Astrocyte (in vitro differentiated cells and primary cell): Measurements from ENCODE around the gene MAPKAP1. TPM values are rescaled to one million over a fixed set of nuclear protein-coding genes. Genes with fewer than 3 reads are reported as not detected.

Experiments used
- DNase-seq: peaks from one replicate; pipeline ENCODE4 v3.0.0-alpha.2; 2010; ENCODE audit warnings: low read depth
- FAIRE-seq: peaks from 2 replicates; lab custom pipeline; 2011; peaks lifted over from hg19 to GRCh38; lab: Jason Lieb, UNC
- H2AFZ ChIP-seq: 2 replicates; pipeline ENCODE4 v1.6.0; 2012; ENCODE audit warnings: low read depth, low read length, inconsistent platforms
- H3K27ac ChIP-seq: 2 replicates; pipeline ENCODE4 v1.5.1; 2011; ENCODE audit warnings: low read depth, low read length, inconsistent platforms
- H3K27me3 ChIP-seq: 2 replicates; pipeline ENCODE4 v1.6.0; 2011; ENCODE audit warnings: low read length, inconsistent platforms; ENCODE audit not compliant: insufficient read depth
- H3K36me3 ChIP-seq: 2 replicates; pipeline ENCODE4 v1.5.1; 2011; ENCODE audit warnings: low read length, inconsistent platforms; ENCODE audit not compliant: insufficient read depth
- H3K4me1 ChIP-seq: 2 replicates; pipeline ENCODE4 v1.5.1; 2011; ENCODE audit warnings: low read length, inconsistent platforms; ENCODE audit not compliant: insufficient read depth
- H3K4me2 ChIP-seq: 2 replicates; pipeline ENCODE4 v1.6.0; 2012; ENCODE audit warnings: low read length, inconsistent platforms
- H3K4me3 ChIP-seq: 2 replicates; pipeline ENCODE4 v1.5.1; 2011; ENCODE audit warnings: low read depth, mild to moderate bottlenecking, low read length, inconsistent platforms; ENCODE audit not compliant: insufficient read depth
- H3K79me2 ChIP-seq: 2 replicates; pipeline ENCODE4 v1.6.0; 2012; ENCODE audit warnings: mild to moderate bottlenecking, low read length, inconsistent platforms; ENCODE audit not compliant: insufficient read depth
- H3K9ac ChIP-seq: 2 replicates; pipeline ENCODE4 v1.6.0; 2012; ENCODE audit warnings: mild to moderate bottlenecking, low read length, inconsistent platforms
- H3K9me3 ChIP-seq: 2 replicates; pipeline ENCODE4 v1.5.1; 2012; ENCODE audit warnings: low read depth, mild to moderate bottlenecking, low read length, inconsistent platforms; ENCODE audit not compliant: insufficient read depth
- H4K20me1 ChIP-seq: 2 replicates; pipeline ENCODE4 v1.6.0; 2012; ENCODE audit warnings: low read length, inconsistent platforms; ENCODE audit not compliant: insufficient read depth
- H3K27ac Mint-ChIP-seq: one replicate; pipeline ENCODE4 v1.8.0; 2021; ENCODE audit warnings: mild to moderate bottlenecking, mixed read lengths; ENCODE audit not compliant: unreplicated experiment
- H3K27me3 Mint-ChIP-seq: one replicate; pipeline ENCODE4 v1.8.0; 2021; ENCODE audit warnings: low read depth, mixed read lengths; ENCODE audit not compliant: unreplicated experiment
- H3K36me3 Mint-ChIP-seq: one replicate; pipeline ENCODE4 v1.8.0; 2021; ENCODE audit warnings: low read depth, mixed read lengths; ENCODE audit not compliant: unreplicated experiment
- H3K4me1 Mint-ChIP-seq: one replicate; pipeline ENCODE4 v1.8.0; 2021; ENCODE audit warnings: low read depth, mixed read lengths; ENCODE audit not compliant: unreplicated experiment
- H3K4me3 Mint-ChIP-seq: one replicate; pipeline ENCODE4 v1.8.0; 2021; ENCODE audit warnings: mild to moderate bottlenecking, moderate library complexity, mixed read lengths; ENCODE audit not compliant: unreplicated experiment
- H3K9me3 Mint-ChIP-seq: one replicate; pipeline ENCODE4 v1.8.0; 2021; ENCODE audit warnings: mild to moderate bottlenecking, mixed read lengths; ENCODE audit not compliant: unreplicated experiment
- EZH2 ChIP-seq: IDR thresholded peaks from 2 replicates; pipeline ENCODE4 v1.6.1; 2012; ENCODE audit warnings: mild to moderate bottlenecking, low read length, inconsistent platforms; ENCODE audit not compliant: insufficient read depth
- total RNA-seq: library from RNA; stranded (reverse); gene quantifications from 2 replicates; pipeline ENCODE4 v1.2.1, GENCODE V29; 2021
- TF ChIP-seq, protein P1 (sequence below): IDR thresholded peaks from 2 replicates; pipeline ENCODE4 v1.5.1; 2011; ENCODE audit warnings: low read depth, mild to moderate bottlenecking, inconsistent platforms, low read length, moderate library complexity; ENCODE audit not compliant: insufficient read depth

MAPKAP1 gene
- total RNA-seq, 1 donor from 2014 or later: 109 TPM

DNA sequence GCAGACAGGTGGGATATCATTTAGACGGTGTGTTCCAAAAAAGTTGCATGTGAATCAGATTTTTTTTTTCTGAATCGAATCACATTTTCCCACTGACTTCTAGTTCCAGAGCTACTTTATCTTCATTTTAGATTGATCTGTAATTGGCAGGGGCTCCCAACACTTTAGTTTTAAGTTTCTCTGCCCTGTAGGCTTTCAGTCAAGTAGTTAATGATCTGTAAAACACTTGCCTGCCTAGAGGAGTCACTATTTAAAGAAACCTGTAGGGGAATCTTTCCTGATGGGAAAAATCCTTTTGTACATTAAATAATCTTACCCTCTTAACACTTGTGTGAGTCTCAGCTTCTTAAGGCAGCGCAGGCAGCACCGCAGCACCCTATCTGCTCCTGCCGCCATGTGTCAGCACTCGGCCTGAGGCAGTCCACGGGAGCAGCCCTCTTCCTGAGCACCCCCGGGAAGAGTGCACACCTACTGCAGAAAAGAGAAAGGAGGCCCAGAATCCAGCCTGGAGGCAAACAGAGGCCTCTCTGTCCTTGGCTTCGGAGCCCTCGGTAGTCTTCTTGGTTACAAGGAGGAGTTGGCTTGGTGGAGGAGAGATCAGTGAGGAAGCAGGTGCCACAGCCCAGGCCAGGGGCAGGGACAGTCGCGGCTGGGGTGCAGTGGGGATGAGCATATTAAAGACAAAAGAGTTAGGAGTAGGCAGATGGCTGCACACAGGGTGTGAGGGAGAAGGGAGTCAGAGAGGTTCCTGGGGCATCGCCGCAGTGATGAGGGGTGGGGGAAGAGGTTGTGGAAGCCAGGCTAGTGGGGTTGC lies 236.0 kb downstream of the MAPKAP1 start:
- H3K27me3 Mint-ChIP-seq: no peaks in the 10 kb centered on the region
- Histone ChIP-seq H3K9me3 (no peaks in the 10 kb centered on the region), H3K4me2 (no peak overlapping the region), H2AFZ (no peak overlapping the region), H4K20me1 (peaks cover 25% of the 10 kb centered on the region), H3K27me3 (no peaks in the 10 kb centered on the region), H3K4me3 (no peak overlapping the region), H3K27ac (no peak overlapping the region), H3K4me1 (peaks cover 20% of the 10 kb centered on the region), H3K79me2 (no peaks in the 10 kb centered on the region), H3K9ac (no peak overlapping the region), H3K36me3 (no peaks in the 10 kb centered on the region)
- FAIRE-seq (no peak), DNase-seq (no peak)
- H3K9me3 Mint-ChIP-seq: no peaks in the 10 kb centered on the region
- no peak overlapping the region for H3K4me3 Mint-ChIP-seq
- TF ChIP-seq, protein P1, sequence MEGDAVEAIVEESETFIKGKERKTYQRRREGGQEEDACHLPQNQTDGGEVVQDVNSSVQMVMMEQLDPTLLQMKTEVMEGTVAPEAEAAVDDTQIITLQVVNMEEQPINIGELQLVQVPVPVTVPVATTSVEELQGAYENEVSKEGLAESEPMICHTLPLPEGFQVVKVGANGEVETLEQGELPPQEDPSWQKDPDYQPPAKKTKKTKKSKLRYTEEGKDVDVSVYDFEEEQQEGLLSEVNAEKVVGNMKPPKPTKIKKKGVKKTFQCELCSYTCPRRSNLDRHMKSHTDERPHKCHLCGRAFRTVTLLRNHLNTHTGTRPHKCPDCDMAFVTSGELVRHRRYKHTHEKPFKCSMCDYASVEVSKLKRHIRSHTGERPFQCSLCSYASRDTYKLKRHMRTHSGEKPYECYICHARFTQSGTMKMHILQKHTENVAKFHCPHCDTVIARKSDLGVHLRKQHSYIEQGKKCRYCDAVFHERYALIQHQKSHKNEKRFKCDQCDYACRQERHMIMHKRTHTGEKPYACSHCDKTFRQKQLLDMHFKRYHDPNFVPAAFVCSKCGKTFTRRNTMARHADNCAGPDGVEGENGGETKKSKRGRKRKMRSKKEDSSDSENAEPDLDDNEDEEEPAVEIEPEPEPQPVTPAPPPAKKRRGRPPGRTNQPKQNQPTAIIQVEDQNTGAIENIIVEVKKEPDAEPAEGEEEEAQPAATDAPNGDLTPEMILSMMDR: no peak
- no peak for TF ChIP-seq EZH2
- no peak overlapping the region for H3K27ac Mint-ChIP-seq
- H3K4me1 Mint-ChIP-seq: peaks cover 25% of the 10 kb centered on the region
- peaks cover 4% of the 10 kb centered on the region for H3K36me3 Mint-ChIP-seq

DNA sequence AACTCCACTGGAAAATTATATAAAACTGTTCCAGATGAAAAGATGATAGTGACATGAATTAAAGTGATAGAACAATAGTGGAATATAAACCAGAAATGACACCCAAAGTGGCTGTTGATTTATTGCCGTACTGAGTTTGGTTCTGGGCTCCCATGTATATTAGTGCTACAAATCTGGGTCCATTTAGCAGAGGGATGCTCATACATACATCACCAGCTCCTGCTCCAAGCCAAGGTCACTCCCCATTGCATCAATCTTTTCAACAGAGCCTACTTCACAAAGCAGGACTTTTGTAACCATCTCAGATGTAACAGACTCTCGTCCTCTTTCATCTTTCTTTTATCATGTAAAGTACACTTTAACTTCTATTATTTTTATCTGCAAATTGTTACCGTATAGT lies 236.8 kb downstream of the MAPKAP1 start:
- FAIRE-seq (no peak), DNase-seq (no peak)
- H3K9me3 ChIP-seq: no peaks in the 10 kb centered on the region
- H3K4me1 Mint-ChIP-seq: peaks cover 23% of the 10 kb centered on the region
- no peaks in the 10 kb centered on the region for H3K36me3 ChIP-seq
- no peak overlapping the region for H3K4me2 ChIP-seq
- H3K36me3 Mint-ChIP-seq: no peaks in the 10 kb centered on the region
- H4K20me1 ChIP-seq: peaks cover 30% of the 10 kb centered on the region
- no peak overlapping the region for H3K4me3 Mint-ChIP-seq
- H3K79me2 ChIP-seq: no peaks in the 10 kb centered on the region
- H3K27me3 Mint-ChIP-seq: no peaks in the 10 kb centered on the region
- no peak overlapping the region for H3K27ac ChIP-seq
- H3K9me3 Mint-ChIP-seq: no peaks in the 10 kb centered on the region
- no peak overlapping the region for H3K4me3 ChIP-seq
- H3K27ac Mint-ChIP-seq: no peak overlapping the region
- H2AFZ ChIP-seq: no peak overlapping the region
- no peak overlapping the region for H3K9ac ChIP-seq
- H3K4me1 ChIP-seq: peaks cover 20% of the 10 kb centered on the region
- H3K27me3 ChIP-seq: no peaks in the 10 kb centered on the region
- TF ChIP-seq, protein P1: no peak
- TF ChIP-seq EZH2: no peak

- H3K9me3 Mint-ChIP-seq: no peaks in the 10 kb centered on the region
- no peak for TF ChIP-seq EZH2
- TF ChIP-seq, protein P1: no peak
- peaks cover 22% of the 10 kb centered on the region for H3K4me1 Mint-ChIP-seq
- Histone ChIP-seq H3K27me3 (no peaks in the 10 kb centered on the region), H3K9me3 (no peaks in the 10 kb centered on the region), H3K4me2 (no peak overlapping the region), H3K9ac (no peak overlapping the region), H3K36me3 (no peaks in the 10 kb centered on the region), H4K20me1 (peaks cover 30% of the 10 kb centered on the region), H2AFZ (no peak overlapping the region), H3K79me2 (no peaks in the 10 kb centered on the region), H3K4me1 (peaks cover 16% of the 10 kb centered on the region), H3K27ac (no peak overlapping the region), H3K4me3 (no peak overlapping the region)
- no peaks in the 10 kb centered on the region for H3K27me3 Mint-ChIP-seq
- no peak for DNase-seq
- no peak overlapping the region for H3K4me3 Mint-ChIP-seq
- peak overlapping the region; percentile 53 for H3K27ac Mint-ChIP-seq
- H3K36me3 Mint-ChIP-seq: no peaks in the 10 kb centered on the region
- no peak for FAIRE-seq
These were observed 238.4 kb downstream of the MAPKAP1 start for GRCh38 chr9:125468646-125469045.
